Activated CD4-positive, alpha-beta T cell treated with anti-CD3 and anti-CD28 coated beads for 36 hours (primary cell): Measurements from ENCODE around the gene PPP3R1. TPM values are rescaled to one million over a fixed set of nuclear protein-coding genes. Genes with fewer than 3 reads are reported as not detected.

ENCODE experiments used
- ATAC-seq: fragments of 200-7000 bp; cut with Tn5 transposase; one replicate; pipeline ENCODE4 v1.10.0; 2021; ENCODE audit warnings: mild to moderate bottlenecking, moderate library complexity
- CTCF ChIA-PET: fragments of 350-600 bp; sonication (Branson Sonifier 250); formaldehyde crosslinking; loops from one replicate; lab custom pipeline; 2021; ENCODE audit warnings: antibody characterized with exemption; lab: Charles Lee
- POLR2A ChIA-PET: fragments of 350-600 bp; sonication (Branson Sonifier 250); formaldehyde crosslinking; loops from one replicate; lab custom pipeline; 2021; ENCODE audit warnings: antibody characterized with exemption, inconsistent platforms; lab: Charles Lee
- DNase-seq: peaks from one replicate; pipeline ENCODE4 v3.0.0-alpha.2; 2020
- H3K27ac Mint-ChIP-seq: one replicate; pipeline ENCODE4 v1.8.0; 2021; ENCODE audit warnings: mixed read lengths
- H3K27me3 Mint-ChIP-seq: one replicate; pipeline ENCODE4 v1.8.0; 2021; ENCODE audit warnings: mixed read lengths
- H3K36me3 Mint-ChIP-seq: one replicate; pipeline ENCODE4 v1.8.0; 2021; ENCODE audit warnings: low read depth, mixed read lengths
- H3K4me1 Mint-ChIP-seq: one replicate; pipeline ENCODE4 v1.8.0; 2021; ENCODE audit warnings: mixed read lengths
- H3K4me3 Mint-ChIP-seq: one replicate; pipeline ENCODE4 v1.8.0; 2021; ENCODE audit warnings: mild to moderate bottlenecking, moderate library complexity, mixed read lengths
- H3K9me3 Mint-ChIP-seq: one replicate; pipeline ENCODE4 v1.8.0; 2021; ENCODE audit warnings: low read depth, mixed read lengths
- intact Hi-C, 2 experiments: fragments of 100-400 bp; cut with DNase I in 1 of 2; cut with micrococcal nuclease in 1 of 2; formaldehyde crosslinking; loops; one replicate each; pipeline versions ENCODE4 v1.14.2 to v1.15.1; 2022 to 2024; cut with DNase I, micrococcal nuclease
- total RNA-seq, 2 experiments: library from RNA; stranded (reverse); gene quantifications; one replicate each; pipeline ENCODE4 v1.2.3, GENCODE V29; 2021

The PPP3R1 gene
- total RNA-seq, 2 experiments from 2014 or later: 75.1 to 82.4 TPM

GRCh38 chr2:68246396-68246795, 5.9 kb downstream of the PPP3R1 start:
- intact Hi-C loops: no loop called here
- H3K4me3 Mint-ChIP-seq: no peak overlapping the region
- POLR2A ChIA-PET: interaction anchor here (0.6 kb wide), 1 partner anchor 9 kb away, joined by 3 read pairs; no protein-coding TSS in a partner anchor
- no peaks in the 10 kb centered on the region for H3K27me3 Mint-ChIP-seq
- H3K4me1 Mint-ChIP-seq: peaks cover 19% of the 10 kb centered on the region
- no peak for DNase-seq
- no peaks in the 10 kb centered on the region for H3K9me3 Mint-ChIP-seq
- H3K27ac Mint-ChIP-seq: no peak overlapping the region
- peaks cover 25% of the 10 kb centered on the region for H3K36me3 Mint-ChIP-seq
- CTCF ChIA-PET: interaction anchor here (0.7 to 1.6 kb wide), 6 partner anchors 10 to 141 kb away, joined by 3 to 5 read pairs (median 4); no protein-coding TSS in a partner anchor
- ATAC-seq: no peak

- no peaks in the 10 kb centered on the region for H3K27me3 Mint-ChIP-seq
- H3K27ac Mint-ChIP-seq: no peak overlapping the region
- H3K9me3 Mint-ChIP-seq: no peaks in the 10 kb centered on the region
- ATAC-seq (no peak), DNase-seq (no peak)
- H3K4me1 Mint-ChIP-seq: peaks cover 27% of the 10 kb centered on the region
- no peak overlapping the region for H3K4me3 Mint-ChIP-seq
- intact Hi-C loops: no loop called here
- POLR2A ChIA-PET: no interaction called here
- peaks cover 19% of the 10 kb centered on the region for H3K36me3 Mint-ChIP-seq
- CTCF ChIA-PET: interaction anchor here (0.7 to 2.9 kb wide), 7 partner anchors 27 to 140 kb away, joined by 3 to 13 read pairs (median 4); no protein-coding TSS in a partner anchor
Observed at GRCh38 chr2:68245672-68246071, 6.7 kb downstream of the PPP3R1 start.

- POLR2A ChIA-PET: no interaction called here
Observed at GRCh38 chr2:68245066-68245465, 7.3 kb downstream of the PPP3R1 start.

GRCh38 chr2:68244456-68244855, 7.9 kb downstream of the PPP3R1 start:
- H3K36me3 Mint-ChIP-seq: peaks cover 14% of the 10 kb centered on the region
- no peaks in the 10 kb centered on the region for H3K27me3 Mint-ChIP-seq
- ChIA-PET CTCF (interaction anchor here (0.7 to 2.9 kb wide), 7 partner anchors 15 to 122 kb away, joined by 3 to 13 read pairs (median 9); no protein-coding TSS in a partner anchor), POLR2A (no interaction called here)
- ATAC-seq: no peak
- no peak for DNase-seq
- no peaks in the 10 kb centered on the region for H3K9me3 Mint-ChIP-seq
- no peak overlapping the region for H3K27ac Mint-ChIP-seq
- peaks cover 29% of the 10 kb centered on the region for H3K4me1 Mint-ChIP-seq
- intact Hi-C loops: no loop called here
- H3K4me3 Mint-ChIP-seq: no peak overlapping the region

More at GRCh38 chr2:68245066-68245465, 7.3 kb downstream of the PPP3R1 start:
- intact Hi-C loops: no loop called here
- CTCF ChIA-PET: interaction anchor here (1.2 to 2.9 kb wide), 5 partner anchors 26 to 123 kb away, joined by 4 to 13 read pairs (median 10); no protein-coding TSS in a partner anchor
- Mint-ChIP-seq H3K4me3 (no peak overlapping the region), H3K27me3 (no peaks in the 10 kb centered on the region), H3K4me1 (peaks cover 29% of the 10 kb centered on the region), H3K9me3 (no peaks in the 10 kb centered on the region), H3K36me3 (peaks cover 19% of the 10 kb centered on the region), H3K27ac (no peak overlapping the region)
- ATAC-seq: no peak
- DNase-seq: no peak

- H3K27ac Mint-ChIP-seq: no peak overlapping the region
- no peak for ATAC-seq
- POLR2A ChIA-PET: no interaction called here
- peaks cover 23% of the 10 kb centered on the region for H3K36me3 Mint-ChIP-seq
- H3K27me3 Mint-ChIP-seq: no peaks in the 10 kb centered on the region
- peaks cover 55% of the 10 kb centered on the region for H3K4me1 Mint-ChIP-seq
- CTCF ChIA-PET: interaction anchor here (0.6 to 0.9 kb wide), 3 partner anchors 29 to 120 kb away, joined by 3 read pairs; no protein-coding TSS in a partner anchor
- no peaks in the 10 kb centered on the region for H3K9me3 Mint-ChIP-seq
- DNase-seq: no peak
- intact Hi-C loops: no loop called here
- H3K4me3 Mint-ChIP-seq: no peak overlapping the region
Observed at GRCh38 chr2:68241732-68242131, 10.6 kb downstream of the PPP3R1 start.

DNA sequence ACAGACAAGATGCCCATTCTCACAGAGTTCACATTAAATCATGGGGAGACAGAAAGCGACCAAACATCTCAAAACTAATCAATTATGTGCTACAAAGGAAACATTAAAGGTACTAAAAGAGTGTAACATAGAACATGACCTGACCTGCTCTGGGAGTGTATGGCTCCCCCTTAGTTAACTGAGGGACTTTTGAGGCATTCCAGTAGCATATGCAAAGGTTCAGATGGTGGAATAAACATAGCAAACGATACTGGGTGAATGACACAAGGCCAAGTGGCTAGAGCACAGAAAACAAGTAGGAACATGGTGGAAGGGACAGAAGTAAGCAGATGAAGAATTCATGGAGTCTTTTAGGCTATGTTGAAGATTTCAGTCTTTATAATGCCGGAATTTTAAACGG, 11.9 kb downstream of the PPP3R1 start:
- ATAC-seq: no peak
- Mint-ChIP-seq H3K9me3 (no peaks in the 10 kb centered on the region), H3K4me3 (no peak overlapping the region), H3K36me3 (peaks cover 23% of the 10 kb centered on the region), H3K4me1 (peaks cover 68% of the 10 kb centered on the region), H3K27ac (peak overlapping the region; percentile 58), H3K27me3 (no peaks in the 10 kb centered on the region)
- POLR2A ChIA-PET: no interaction called here
- CTCF ChIA-PET: interaction anchor here (0.7 kb wide), 1 partner anchor 12 kb away, joined by 3 read pairs; no protein-coding TSS in a partner anchor
- DNase-seq: no peak
- intact Hi-C loops: loop anchor here in 1 of 2 experiments (1.0 kb wide), 1 partner anchor 8 kb away; no protein-coding TSS in a partner anchor

DNA sequence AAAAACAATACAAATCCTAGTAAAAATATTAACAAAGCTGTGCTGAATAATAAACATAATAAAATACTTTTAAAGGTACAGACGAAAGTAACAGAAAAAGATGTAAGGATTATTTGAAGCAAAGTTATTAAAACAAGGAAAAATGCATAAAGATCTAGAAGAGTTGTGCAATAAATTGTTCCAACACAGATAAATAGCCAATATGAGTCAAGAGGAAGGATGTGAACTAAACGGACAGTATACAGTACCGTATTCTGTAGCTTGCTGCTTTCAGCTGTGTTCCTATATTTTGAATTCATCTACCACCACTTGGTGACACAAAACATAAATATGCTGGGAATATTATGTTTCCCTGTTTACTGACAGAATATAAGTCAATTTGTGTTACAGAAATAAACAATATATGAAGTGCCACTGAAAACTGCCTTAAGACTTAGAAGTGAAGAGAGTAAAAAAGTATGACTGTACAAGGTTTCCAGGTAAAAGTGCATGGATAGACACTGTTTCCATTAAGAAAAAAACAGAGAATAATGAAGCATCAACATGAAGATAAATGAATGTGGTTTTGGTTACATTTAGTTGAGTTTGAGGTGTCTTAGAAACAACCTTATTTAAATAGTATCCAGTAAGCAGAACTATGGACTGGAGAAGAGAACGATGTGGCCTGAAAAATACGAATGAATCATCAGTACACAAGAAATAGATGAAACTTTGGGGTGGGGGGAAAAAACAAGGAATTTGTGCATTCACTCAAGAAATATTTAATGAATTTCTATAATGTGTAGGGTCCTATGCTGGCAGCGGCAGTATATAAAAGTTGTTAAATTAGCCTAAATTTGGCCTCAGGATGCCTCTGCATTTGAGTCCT, 13.1 kb downstream of the PPP3R1 start:
- DNase-seq: no peak
- no peaks in the 10 kb centered on the region for H3K9me3 Mint-ChIP-seq
- peaks cover 79% of the 10 kb centered on the region for H3K4me1 Mint-ChIP-seq
- intact Hi-C loops: loop anchor here in 1 of 2 experiments (5.0 kb wide), 1 partner anchor 37 kb away; no protein-coding TSS in a partner anchor
- POLR2A ChIA-PET: no interaction called here
- no peak overlapping the region for H3K4me3 Mint-ChIP-seq
- ATAC-seq: peak; percentile 52
- H3K27ac Mint-ChIP-seq: peak overlapping the region; percentile 83
- CTCF ChIA-PET: interaction anchor here (0.7 kb wide), 1 partner anchor 202 kb away, joined by 6 read pairs; no protein-coding TSS in a partner anchor
- peaks cover 28% of the 10 kb centered on the region for H3K36me3 Mint-ChIP-seq
- no peaks in the 10 kb centered on the region for H3K27me3 Mint-ChIP-seq

DNA sequence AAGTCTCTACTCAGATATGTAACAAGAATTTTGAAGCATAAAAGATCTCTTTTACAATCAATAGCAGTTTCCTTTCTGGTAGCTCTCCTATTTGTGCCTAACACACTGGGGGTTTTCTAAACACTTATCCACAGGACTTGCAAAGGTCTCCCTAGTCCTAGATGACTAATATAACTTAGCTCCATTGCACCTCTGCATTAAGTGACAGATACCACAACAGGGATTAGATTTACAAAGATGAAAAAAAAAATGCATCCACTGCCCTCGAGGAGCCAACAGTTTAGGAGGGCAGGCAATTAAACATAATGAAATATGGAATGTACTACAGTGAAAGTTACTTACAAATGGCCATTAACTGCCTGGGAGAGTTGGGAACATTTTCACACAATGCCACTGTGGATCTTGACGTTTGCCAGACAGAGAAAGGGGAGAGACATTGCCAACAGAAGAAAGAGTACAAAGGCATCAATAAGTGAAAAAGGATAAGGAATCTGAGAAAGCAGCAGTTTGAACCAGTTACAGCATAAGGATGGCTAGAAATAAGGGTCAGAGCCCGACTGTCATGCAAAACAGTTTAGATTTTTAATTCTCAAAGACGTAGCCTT, 14.3 kb downstream of the PPP3R1 start:
- ATAC-seq (peak; percentile 47), DNase-seq (no peak)
- ChIA-PET POLR2A (interaction anchor here (1.1 kb wide), 1 partner anchor 9 kb away, joined by 3 read pairs; no protein-coding TSS in a partner anchor), CTCF (interaction anchor here (0.7 to 1.5 kb wide), 5 partner anchors 10 to 31 kb away, joined by 3 to 4 read pairs (median 4); no protein-coding TSS in a partner anchor)
- Mint-ChIP-seq H3K36me3 (peaks cover 27% of the 10 kb centered on the region), H3K9me3 (no peaks in the 10 kb centered on the region), H3K4me3 (no peak overlapping the region), H3K27ac (peak overlapping the region; percentile 55), H3K27me3 (no peaks in the 10 kb centered on the region), H3K4me1 (peaks cover 84% of the 10 kb centered on the region)
- intact Hi-C loops: loop anchor here in 1 of 2 experiments (2.0 to 5.0 kb wide), 2 partner anchors 13 to 36 kb away; no protein-coding TSS in a partner anchor

GRCh38 chr2:68237404-68237803, 14.9 kb downstream of the PPP3R1 start:
- H3K9me3 Mint-ChIP-seq: no peaks in the 10 kb centered on the region
- CTCF ChIA-PET: interaction anchor here (0.9 to 1.5 kb wide), 5 partner anchors 9 to 41 kb away, joined by 3 to 5 read pairs (median 4); no protein-coding TSS in a partner anchor
- H3K4me3 Mint-ChIP-seq: no peak overlapping the region
- no peak for ATAC-seq
- H3K36me3 Mint-ChIP-seq: peaks cover 26% of the 10 kb centered on the region
- no peak overlapping the region for H3K27ac Mint-ChIP-seq
- intact Hi-C loops: loop anchor here in 1 of 2 experiments (2.0 to 5.0 kb wide), 2 partner anchors 13 to 35 kb away; no protein-coding TSS in a partner anchor
- H3K4me1 Mint-ChIP-seq: peaks cover 82% of the 10 kb centered on the region
- H3K27me3 Mint-ChIP-seq: no peaks in the 10 kb centered on the region
- no peak for DNase-seq
- POLR2A ChIA-PET: interaction anchor here (1.1 kb wide), 1 partner anchor 9 kb away, joined by 3 read pairs; no protein-coding TSS in a partner anchor

GRCh38 chr2:68236876-68237275, 15.5 kb downstream of the PPP3R1 start:
- no peaks in the 10 kb centered on the region for H3K27me3 Mint-ChIP-seq
- no peak overlapping the region for H3K27ac Mint-ChIP-seq
- DNase-seq: no peak
- CTCF ChIA-PET: interaction anchor here (0.8 to 1.5 kb wide), 5 partner anchors 10 to 41 kb away, joined by 3 to 5 read pairs (median 4); no protein-coding TSS in a partner anchor
- H3K9me3 Mint-ChIP-seq: no peaks in the 10 kb centered on the region
- H3K4me3 Mint-ChIP-seq: no peak overlapping the region
- intact Hi-C loops: loop anchor here in 1 of 2 experiments (2.0 to 5.0 kb wide), 2 partner anchors 14 to 35 kb away; no protein-coding TSS in a partner anchor
- no peak for ATAC-seq
- H3K36me3 Mint-ChIP-seq: peaks cover 25% of the 10 kb centered on the region
- H3K4me1 Mint-ChIP-seq: peaks cover 80% of the 10 kb centered on the region
- POLR2A ChIA-PET: interaction anchor here (0.7 kb wide), 1 partner anchor 69 kb away, joined by 4 read pairs; no protein-coding TSS in a partner anchor
